GM19240 (cell line): ENCODE results near the gene AP2A2.

Experiments used
- DNase-seq: peaks from one replicate; pipeline ENCODE4 v3.0.0; 2011; ENCODE audit warnings: low spot score; ENCODE audit not compliant: insufficient read length

The AP2A2 gene

GRCh38 chr11:924406-925157 lies 1.1 kb upstream of the AP2A2 start:
- DNase-seq, result no peak

- no peak for DNase-seq
Measured at GRCh38 chr11:925158-925495, 543 bp upstream of the AP2A2 start.

- DNase-seq, result no peak
Measured at GRCh38 chr11:926341-926916, 759 bp downstream of the AP2A2 start.

- DNase-seq, result no peak
Measured at GRCh38 chr11:927871-928270, 2.2 kb downstream of the AP2A2 start.

- no peak for DNase-seq
Measured at GRCh38 chr11:928786-929185, 3.1 kb downstream of the AP2A2 start.

GRCh38 chr11:929405-929804 lies 3.7 kb downstream of the AP2A2 start:
- DNase-seq, result no peak

- DNase-seq, result no peak
Measured at GRCh38 chr11:931385-931784, 5.7 kb downstream of the AP2A2 start.

- no peak for DNase-seq
Measured at GRCh38 chr11:932435-932834, 6.8 kb downstream of the AP2A2 start.

- no peak for DNase-seq
Measured at GRCh38 chr11:933142-933851, 7.6 kb downstream of the AP2A2 start.

GRCh38 chr11:933936-934335 lies 8.3 kb downstream of the AP2A2 start:
- no peak for DNase-seq

- DNase-seq, result no peak
Measured at GRCh38 chr11:934527-934926, 8.9 kb downstream of the AP2A2 start.

GRCh38 chr11:936199-936598 lies 10.5 kb downstream of the AP2A2 start:
- no peak for DNase-seq

- no peak for DNase-seq
Measured at GRCh38 chr11:937841-938261, 12.2 kb downstream of the AP2A2 start.

GRCh38 chr11:940496-941135 lies 14.9 kb downstream of the AP2A2 start:
- no peak for DNase-seq

- no peak for DNase-seq
Measured at GRCh38 chr11:942823-943222, 17.2 kb downstream of the AP2A2 start.

- DNase-seq, result no peak
Measured at GRCh38 chr11:944711-945470, 19.2 kb downstream of the AP2A2 start.

GRCh38 chr11:945986-946385 lies 20.3 kb downstream of the AP2A2 start:
- no peak for DNase-seq

- no peak for DNase-seq
Measured at GRCh38 chr11:947744-948143, 22.1 kb downstream of the AP2A2 start.

- no peak for DNase-seq
Measured at GRCh38 chr11:951507-951906, 25.8 kb downstream of the AP2A2 start.

GRCh38 chr11:952406-953385 lies 27.0 kb downstream of the AP2A2 start:
- no peak for DNase-seq
